Suppressor macrophage treated with lipopolysaccharide for 1 hour (primary cell): ENCODE results near the gene NAALADL2.

Source experiments
- DNase-seq, 3 donors: peaks; one replicate each; pipeline ENCODE4 v3.0.0-alpha.2; 2020 to 2022

Gene NAALADL2

DNA sequence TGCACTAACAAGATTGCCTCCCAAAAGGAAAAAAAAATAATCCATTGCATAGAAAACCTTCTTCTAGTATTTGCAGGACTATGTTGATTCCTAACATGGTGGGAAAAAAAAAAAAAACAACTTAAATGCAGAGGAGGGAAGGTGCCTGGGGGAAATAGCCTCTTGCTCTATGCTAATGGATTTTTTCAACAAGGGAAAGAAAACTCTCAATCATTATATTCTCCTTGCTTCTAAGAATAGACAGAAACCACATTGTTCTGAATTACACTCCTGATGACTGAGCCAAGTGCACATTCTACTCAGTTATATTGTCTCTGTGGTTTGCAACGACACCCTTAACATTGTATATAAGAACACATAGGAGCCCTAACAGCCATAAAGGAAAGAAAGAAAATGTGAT is 760.2 kb downstream of the NAALADL2 start:
- no peak for DNase-seq

DNA sequence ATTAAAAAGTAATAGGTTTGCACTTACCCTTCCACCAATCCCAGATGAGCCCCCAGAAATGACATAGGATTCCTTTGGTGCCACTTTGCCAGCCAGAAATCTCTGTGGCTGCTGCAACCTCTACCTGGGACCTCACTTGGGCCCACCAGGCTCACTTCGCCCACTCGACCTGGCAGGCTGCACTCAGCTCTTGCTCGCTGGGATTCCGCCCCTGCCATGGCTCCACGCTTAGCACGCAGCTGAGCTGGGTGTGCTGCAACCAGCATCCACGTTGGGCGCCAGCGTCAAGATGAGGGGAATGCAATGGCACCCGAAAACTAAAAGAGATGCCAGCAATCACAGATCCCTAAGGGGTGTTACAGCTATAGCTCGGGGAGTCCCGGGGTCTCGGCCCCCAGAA is 761.0 kb downstream of the NAALADL2 start:
- DNase-seq, result no peak

DNA sequence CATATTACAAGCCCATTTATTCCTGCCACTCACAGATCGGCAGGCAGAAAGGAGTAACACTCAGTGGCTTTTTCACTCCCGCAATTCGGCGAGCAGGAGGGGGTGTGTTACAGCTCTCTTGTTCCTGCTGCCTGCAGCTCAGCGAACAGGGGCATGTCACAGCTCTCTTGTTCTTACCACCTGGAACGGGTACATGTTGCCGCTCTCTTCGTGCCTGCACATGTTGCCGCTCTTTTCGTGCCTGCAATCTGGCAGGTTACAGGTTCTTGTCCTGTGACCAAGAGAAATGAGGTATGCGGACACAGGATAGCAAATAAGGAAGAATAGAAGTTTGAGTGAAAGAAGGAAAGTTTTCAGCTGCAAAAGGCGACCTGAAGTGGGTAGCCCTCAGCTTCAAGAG is 761.4 kb downstream of the NAALADL2 start:
- no peak for DNase-seq

DNA sequence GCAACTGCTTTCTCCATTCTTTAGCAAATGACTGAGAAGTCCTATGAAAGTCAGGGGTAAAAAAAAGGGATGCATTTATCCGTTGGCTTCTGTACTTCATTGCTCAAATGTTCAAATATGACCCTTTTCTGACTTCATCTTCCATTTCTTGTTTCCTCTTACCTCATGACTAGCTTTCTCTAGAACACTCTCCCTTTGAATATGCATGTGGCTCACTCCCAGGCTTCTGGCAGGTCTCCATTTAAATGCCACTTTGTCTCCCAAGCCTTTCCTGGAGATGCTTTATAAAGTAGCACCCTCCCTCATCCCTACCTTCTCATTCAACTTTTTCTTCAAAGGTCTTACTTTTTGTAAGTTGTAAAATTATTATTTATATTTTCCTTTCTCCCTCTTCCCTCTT is 781.8 kb downstream of the NAALADL2 start:
- no peak for DNase-seq

DNA sequence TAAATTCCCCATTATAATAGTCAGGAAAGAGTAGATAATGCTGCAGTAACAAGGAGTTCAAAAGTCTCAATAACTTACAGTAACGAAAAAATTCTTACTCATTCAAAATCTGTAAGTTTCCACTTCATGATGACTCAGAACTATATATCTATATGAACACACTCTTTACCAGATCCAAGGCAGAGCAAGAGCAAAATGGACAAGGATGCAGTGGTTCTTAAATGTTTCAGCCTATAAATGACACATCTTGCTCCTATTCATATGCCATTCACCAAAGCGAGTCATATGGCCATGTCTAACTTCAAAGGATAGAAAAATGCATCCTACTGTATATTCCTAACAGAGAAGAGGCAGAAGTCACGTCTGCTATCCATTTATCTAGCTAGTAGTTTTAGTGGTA is 787.7 kb downstream of the NAALADL2 start:
- DNase-seq, result no peak

DNA sequence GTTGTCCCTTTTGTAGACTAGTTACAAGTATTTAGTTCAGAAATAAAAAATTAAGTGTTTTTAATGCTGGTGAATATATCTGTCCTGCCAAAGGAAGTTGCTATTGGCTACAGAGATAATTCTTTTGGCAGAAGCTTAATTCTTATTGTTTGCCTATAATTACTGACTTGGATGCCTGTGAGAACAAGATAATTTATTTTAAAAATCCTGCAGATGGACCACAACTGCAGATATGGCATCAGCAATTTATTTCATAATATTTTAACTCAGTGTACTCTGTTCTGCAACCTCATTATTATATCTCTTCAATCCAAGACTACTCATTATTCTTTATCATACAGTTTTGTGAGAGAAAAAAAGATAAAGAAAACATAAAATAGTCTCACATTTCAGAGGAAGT is 789.8 kb downstream of the NAALADL2 start:
- no peak for DNase-seq

DNA sequence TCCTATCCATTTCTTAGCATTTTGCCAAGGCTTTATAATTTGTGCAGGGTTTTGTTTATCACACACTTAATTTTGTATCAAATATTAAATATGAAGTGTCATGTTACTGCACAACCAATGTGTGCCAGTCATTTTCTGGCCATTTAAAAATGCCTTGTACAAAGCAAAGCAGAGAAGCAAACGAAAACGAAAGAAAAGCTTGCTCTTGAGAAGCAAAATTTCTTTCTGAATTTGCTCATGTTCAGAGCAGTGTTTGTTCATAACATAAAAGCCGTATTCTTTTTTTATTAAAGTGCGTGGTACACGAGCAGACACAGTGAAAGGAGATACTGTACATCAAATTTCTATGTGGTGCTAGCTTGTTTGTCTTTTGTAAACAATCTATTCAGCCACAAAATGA is 792.6 kb downstream of the NAALADL2 start:
- DNase-seq, result no peak

DNA sequence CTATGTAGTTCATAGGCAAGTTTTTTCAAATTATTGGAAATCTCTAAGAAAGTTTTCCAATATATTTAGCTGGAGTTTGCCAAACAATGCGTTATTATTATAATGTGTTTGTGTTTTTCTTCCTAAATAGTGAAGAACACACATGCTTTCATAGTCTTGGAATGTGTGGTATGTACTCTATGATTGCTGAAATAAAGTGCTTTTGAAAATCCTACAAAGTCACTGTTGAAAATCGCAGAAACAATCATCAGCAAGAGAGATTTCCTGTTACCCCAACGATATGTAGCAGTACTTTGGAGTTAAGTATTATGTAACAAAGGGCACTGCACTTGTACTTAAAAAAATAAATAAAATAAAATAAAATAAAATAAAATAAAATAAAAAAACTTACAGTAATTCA is 796.2 kb downstream of the NAALADL2 start:
- no peak for DNase-seq

DNA sequence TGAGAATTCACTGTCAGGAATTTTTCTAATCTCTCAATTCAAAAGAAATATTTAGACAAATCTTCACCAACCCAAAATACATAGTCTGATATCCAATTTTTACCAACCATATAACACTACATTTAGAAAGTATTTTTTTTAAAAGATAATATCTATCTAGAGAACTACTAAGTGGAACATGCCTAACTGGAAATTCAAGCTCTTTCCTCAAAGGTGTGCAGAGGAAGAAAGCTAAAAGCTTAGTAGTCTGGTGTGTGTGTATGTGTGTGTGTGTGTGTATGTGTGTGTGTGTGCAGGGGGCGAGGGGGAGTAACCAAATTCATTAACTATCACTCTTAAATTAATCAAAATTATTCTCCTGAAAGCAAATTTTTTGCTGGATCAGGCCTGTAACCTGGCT is 797.3 kb downstream of the NAALADL2 start:
- DNase-seq, result no peak

DNA sequence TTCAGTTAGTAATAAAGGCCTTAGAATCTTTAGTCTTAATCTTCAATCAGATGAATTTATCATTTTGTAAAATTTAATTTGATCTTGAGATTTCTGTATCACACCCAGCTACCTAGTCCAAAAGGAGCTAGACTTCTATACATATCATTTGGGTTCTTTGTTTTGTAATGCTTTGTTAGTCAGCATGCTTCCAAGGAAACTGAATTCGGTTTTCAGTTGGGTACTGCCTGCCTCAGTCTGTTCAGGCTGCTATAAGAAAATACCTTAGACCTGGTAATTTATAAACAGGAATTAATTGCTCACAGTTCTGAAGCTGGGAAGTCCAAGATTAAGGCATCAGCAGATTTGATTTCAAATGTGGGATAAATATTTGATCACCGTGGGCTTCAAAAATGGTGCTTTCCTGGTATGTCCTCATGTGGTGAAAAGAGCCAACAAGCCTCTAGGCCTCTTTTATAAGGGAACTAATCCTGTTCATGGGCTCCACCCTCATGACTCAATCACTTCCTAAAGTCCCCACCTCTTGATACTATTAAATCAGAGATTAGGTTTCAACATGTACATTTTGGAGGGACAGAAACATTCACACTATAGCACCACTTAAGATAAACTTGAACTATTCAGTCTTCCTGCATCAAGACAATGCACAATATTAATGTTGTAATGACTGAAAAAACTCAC is 800.7 kb downstream of the NAALADL2 start:
- DNase-seq, result no peak

DNA sequence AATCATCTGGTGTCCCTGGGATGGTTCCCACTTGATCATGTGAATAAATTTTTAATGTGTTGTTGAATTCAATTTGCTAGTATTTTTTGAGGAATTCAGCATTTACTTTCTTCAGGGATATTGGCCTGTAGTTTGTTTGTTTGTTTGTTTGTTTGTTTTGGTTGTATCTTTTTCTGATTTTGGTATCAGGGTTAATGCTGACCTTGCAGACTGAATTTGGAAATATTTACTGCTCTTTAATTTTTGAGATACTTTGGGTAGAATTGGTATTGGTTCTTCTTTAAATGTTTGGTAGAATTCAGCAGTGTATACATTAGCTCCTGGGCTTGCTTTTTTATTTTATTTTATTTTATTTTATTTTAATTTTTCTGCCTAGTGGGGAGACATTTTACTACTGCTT is 803.7 kb downstream of the NAALADL2 start:
- DNase-seq, result no peak

DNA sequence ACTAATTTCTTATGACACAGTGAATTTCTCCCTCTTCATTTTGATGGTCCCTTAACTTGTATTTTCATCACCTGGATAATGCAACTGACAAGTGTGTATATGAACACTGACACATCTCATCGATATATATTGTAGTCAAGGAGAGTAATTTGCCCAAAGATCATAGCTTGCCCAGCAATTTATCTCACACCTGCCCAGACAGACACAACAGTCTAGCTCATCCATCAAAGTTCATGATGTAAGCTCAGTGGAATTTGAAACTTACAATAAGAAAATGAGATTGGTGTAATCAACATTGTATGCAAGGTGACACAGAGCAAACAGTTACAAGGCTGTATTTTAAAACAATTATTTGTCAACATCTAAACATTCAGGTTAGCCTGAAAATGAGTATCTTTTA is 805.8 kb downstream of the NAALADL2 start:
- DNase-seq, result no peak

DNA sequence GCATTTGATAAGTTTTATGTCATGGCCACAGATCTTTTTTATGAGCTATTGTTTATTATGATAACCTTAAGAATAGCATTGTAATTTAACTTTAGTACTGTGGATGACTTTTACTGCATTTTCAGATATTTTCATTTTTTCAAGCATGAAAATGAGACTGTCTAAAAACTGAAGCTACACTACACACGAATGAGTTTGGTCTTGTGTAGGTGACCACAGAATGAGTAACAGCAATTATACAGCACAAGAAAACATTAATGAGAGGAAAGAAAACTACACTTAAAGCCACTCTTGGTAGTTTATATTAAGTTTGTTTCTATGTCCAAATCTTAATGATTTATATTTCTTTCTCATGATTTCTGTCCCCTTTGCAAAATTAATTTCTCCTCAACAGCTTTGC is 809.2 kb downstream of the NAALADL2 start:
- no peak for DNase-seq

DNA sequence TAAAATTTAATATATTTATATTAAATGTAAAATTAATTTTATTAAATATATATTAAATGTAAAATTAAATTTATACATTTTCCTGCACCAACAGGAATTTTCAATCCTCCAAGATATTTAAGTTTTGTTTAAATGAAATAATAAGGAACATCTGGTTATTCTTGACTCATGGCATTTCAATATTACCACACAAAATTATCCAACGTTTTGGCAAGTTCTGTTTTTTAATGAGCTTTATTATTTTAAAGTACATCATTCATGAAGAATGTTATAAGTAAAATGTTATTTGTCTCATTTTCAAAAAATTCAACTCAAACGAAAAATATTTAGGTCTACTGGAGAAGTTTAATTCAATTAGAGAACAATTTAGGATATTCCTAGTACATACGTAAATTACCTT is 811.4 kb downstream of the NAALADL2 start:
- no peak for DNase-seq

DNA sequence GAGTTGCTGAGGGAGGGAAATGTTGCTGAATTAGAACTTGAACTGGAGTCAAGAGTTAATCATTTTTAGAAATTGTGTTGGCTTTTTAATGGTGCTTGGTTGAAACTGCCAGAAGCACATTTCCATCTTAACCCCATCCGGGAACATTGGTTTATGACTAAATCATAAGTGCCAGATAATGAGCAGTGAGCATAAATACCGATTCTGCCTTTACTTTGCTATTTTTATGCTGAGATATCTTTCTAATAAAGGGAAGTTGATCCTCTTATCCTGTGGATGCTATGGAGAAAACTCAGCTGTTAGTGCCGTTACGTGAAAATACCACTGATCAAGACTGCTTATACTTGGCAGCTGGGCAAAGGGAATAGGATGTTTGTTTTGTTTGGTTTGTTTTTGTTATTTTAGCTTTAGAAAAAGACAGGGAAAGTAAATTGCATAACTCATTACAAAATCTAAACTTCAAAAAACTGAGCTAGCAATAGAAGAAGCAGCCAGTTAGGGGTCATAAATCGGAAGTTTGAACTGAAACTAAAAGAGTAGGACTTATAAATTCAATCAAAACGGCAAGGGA is 813.1 kb downstream of the NAALADL2 start:
- no peak for DNase-seq

DNA sequence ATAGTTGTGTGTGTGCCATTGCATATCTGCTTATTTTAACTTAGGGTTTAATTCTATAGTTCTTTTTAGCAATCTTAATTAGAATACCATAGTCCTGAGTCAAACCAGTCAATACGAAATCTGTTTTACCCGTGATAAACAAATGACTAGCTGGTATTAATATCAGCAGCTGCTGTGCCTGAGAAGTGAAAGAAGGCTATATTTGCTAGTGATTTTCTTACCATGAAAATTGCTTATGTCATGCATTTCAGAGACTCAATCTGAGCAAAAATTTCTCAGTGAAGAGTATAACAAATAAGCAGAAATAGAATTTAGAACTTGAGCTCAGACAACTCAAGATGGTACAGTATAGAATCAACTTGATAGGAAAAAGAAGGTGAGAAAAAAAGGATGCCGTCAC is 820.4 kb downstream of the NAALADL2 start:
- DNase-seq, result no peak

DNA sequence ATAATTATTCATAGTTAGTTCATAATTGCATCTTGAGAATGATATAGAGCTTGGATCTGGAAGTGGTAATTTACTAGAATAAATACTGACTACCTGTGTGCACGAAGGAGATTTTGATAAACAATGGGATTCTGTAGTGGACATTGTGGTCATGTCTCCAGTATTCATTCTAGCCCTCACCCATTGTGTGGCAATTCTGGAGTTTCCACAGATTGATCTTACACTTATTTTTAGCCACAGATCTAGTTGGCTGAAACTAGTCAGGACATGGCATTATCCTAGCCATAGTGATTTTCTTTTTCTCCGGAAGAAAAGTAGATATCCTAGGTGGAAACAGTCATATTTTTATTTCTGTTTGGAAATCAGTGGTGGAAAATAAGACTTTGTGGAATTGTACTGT is 833.1 kb downstream of the NAALADL2 start:
- no peak for DNase-seq

DNA sequence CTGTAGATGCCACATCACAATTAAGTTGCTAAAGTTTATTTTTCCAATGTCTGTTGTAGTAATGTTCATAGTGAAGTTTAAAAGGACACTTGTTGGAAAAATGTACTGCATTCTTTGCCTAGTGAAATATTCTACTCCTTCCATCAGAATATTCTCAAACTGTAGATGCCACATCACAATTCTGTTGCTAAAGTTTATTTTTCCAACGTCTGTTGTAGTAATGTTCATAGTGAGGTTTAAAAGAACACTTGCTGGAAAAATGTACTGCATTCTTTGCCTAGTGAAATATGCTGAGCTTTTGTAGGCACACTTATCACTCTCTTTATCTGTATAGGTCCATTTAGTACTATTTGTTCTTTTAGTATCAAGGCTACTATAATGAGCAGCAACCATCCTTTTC is 836.1 kb downstream of the NAALADL2 start:
- DNase-seq, result no peak

DNA sequence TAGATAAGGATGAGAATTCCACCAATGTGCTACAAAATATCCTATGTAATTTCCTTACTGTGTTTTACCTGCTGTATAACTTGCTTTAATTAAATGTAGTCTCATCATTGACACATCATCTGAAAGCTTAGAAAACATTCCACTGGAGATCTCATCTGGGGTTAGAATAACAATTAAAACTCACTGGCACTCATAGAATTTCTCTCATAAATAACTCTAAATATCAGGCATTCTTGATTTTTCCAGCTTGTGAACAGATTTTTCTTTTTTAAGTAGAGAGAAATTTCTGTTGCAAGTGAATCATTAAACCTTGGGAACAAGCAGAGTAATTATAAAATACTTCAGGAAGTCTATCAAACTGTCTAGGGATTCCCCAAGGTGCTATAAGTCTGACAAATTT is 843.8 kb downstream of the NAALADL2 start:
- DNase-seq, result no peak

DNA sequence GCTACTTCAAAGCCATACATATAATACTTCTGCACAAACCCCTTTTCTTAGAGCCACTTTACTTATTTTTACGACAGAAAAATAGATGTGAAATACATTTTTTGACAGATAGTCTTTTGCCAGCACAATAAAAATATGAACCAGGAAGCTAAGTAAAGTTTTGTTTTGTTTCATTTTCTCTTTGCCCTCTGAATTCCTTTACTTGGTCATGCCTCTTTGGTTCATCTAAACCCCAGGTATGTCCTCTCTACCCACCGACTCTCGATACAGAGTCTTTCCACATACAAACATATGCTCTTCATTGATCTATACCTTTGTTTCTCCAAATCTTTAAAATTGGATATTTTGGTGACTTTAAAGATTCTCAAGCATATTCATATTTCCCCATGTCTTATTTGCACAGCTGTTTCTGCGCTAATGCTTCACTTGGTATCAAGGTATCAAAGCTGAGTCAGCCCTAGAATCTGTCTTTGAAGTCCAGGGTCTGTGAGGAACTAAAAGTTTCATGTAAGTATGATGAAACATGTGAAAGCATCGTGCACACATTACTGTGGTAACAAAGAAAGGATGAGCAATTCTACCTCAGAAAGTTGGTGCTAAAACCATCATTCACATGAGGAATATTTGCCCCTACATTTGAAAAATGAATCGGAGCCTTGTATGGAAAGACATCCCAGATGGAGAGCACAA is 845.4 kb downstream of the NAALADL2 start:
- no peak for DNase-seq

DNA sequence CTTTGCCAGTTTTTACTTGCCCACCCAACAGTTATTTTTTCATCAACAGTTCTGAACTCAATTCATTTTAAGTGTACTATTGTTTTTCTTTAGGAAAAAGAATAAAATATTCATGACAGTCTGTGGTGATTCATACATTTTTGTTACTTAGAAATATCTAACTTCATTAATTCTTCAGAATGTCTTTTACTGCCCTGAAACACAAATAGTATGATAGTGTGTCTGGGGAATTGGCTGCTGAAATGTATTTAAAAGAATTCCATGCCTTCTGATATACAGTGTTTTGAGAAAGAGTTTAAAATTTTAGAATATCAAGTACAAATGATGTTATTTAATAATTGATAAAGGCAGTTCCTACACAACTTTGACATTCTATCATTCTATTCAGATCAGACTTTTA is 854.1 kb downstream of the NAALADL2 start:
- DNase-seq, result no peak

DNA sequence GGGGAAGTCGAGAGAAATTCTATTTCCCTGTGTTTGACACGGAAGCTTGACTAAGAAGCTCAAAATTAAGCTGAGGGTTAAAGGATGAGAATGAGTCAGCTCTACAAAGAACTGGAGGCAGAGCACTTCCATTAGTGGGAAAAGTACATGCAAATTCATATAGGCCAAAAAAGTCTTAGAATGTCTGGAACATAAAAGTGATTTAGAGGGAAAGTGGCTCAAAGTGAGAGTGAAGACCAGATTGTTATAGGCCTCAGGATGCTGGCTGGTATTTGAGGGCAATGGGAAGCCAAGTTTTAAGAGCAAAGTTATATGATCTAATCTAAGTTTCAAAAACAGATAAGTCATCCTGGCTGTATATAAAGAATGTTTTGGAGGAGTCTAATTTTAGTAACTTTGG is 857.3 kb downstream of the NAALADL2 start:
- DNase-seq, result no peak

DNA sequence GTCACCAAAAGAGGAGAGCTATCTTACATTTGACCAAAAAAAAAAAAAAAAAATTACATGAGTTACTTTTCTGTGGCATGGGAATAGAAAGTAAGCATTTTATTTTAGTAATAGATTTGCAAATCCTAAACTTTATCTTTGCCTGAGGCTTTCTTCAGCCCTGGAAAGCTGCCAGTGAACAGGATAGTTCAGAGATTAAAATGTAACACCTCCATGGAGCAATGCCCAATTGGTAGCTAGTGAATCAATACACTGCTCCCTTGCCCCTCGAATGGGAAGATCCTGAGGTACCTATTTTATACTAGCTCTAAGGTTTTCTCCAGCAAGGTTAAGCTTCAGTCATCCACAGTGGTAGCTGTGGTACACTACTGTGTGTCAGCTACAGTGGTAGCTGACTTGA is 867.1 kb downstream of the NAALADL2 start:
- DNase-seq, result no peak

DNA sequence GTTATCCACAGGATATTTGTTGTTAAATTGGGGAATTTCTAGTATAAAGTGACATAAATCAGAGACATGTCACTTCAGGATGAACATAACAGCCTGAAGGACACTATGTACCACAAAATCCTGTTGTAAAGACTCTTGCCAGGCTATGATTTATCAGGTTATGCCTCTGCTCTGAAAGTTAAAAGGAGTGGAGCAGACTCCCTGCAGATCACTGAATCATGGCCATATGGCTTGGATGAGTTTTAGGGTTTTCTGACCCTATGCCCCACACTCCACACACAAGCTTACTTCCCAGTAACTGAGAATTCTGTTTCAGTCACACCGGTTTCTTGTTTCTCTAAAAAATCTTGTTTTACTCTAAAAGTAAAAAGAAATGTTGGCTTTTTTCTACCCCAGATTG is 869.4 kb downstream of the NAALADL2 start:
- no peak for DNase-seq

DNA sequence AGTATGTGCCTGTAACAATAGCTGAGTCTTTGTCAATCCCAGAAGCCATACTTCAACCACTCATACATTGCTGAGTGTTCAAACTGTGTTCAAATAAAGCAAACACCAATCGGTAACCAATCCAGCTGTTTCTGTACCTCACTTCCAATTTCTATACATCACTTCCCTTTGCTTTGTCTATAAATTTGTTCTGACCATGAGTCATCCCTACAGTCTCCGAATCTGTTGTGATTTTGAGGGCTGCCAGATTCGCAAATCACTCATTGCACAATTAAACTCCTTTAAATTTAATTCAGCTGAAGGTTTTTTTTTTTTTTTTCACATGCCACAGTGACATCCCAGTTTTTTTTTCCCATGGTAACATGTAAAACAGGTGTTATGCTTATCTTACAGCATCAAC is 870.3 kb downstream of the NAALADL2 start:
- no peak for DNase-seq
